GM12878 (cell line): ENCODE measurements around the gene VTA1. TPM values are rescaled to one million over a fixed set of nuclear protein-coding genes. Genes with fewer than 3 reads are reported as not detected.

Experiments
- ATAC-seq: fragments of 200-7000 bp; cut with Tn5 transposase; 3 replicates; pipeline ENCODE4 v1.9.1; 2020; ENCODE audit warnings: mild to moderate bottlenecking, moderate library complexity
- BruUV-seq: library from RNA; stranded (reverse); fragments of 400-500 nt; replicated peaks from 2 replicates; lab custom pipeline; 2021; lab: Mats Ljungman, UMichigan
- CTCF ChIA-PET: fragments of 300-600 bp; sonication (Branson Sonifier 250); formaldehyde crosslinking; extraction: SDS; loops from one replicate; lab custom pipeline; 2021; ENCODE audit warnings: inconsistent platforms; lab: Yijun Ruan, JAX
- POLR2A ChIA-PET: fragments of 350-600 bp; formaldehyde crosslinking; extraction: SDS; loops from one replicate; lab custom pipeline; 2021; ENCODE audit warnings: inconsistent platforms; lab: Charles Lee
- RAD21 ChIA-PET: fragments of 300-600 bp; sonication (Branson Sonifier 250); formaldehyde crosslinking; loops from one replicate; lab custom pipeline; 2023; ENCODE audit warnings: antibody characterized with exemption; ENCODE audit not compliant: unreplicated experiment; lab: Charles Lee
- SMC1A ChIA-PET: fragments of 300-600 bp; sonication (Branson Sonifier 250); formaldehyde crosslinking; loops from one replicate; lab custom pipeline; 2023; ENCODE audit not compliant: unreplicated experiment, uncharacterized antibody; lab: Charles Lee
- DNase-seq: peaks from one replicate; pipeline ENCODE4 v3.0.0-alpha.2; 2011; ENCODE audit warnings: low read depth, low spot score
- FAIRE-seq: peaks from 3 replicates; lab custom pipeline; 2011; peaks lifted over from hg19 to GRCh38; lab: Jason Lieb, UNC
- H2AFZ ChIP-seq: 2 replicates; pipeline ENCODE4 v1.6.0; 2011; ENCODE audit warnings: low read depth, low read length, control low read depth; ENCODE audit not compliant: control insufficient read depth
- H3K27ac ChIP-seq: 2 replicates; pipeline ENCODE4 v1.5.1; 2011; ENCODE audit warnings: control low read depth; ENCODE audit not compliant: control insufficient read depth, insufficient read depth
- H3K27me3 ChIP-seq, 2 experiments: replicated peaks in 1 of 2; 2 replicates each; pipeline versions ENCODE4 v1.6.0 to v1.6.1; 2011; ENCODE audit warnings: low read length in 1 of 2; ENCODE audit not compliant: control insufficient read depth in 2 of 2, insufficient read depth in 2 of 2
- H3K36me3 ChIP-seq, 2 experiments: 2 replicates each; pipeline ENCODE4 v1.5.1; 2011; ENCODE audit warnings: low read length in 1 of 2; ENCODE audit not compliant: control insufficient read depth in 2 of 2, insufficient read depth in 2 of 2
- H3K4me1 ChIP-seq: 2 replicates; pipeline ENCODE4 v1.6.1; 2011; ENCODE audit warnings: mild to moderate bottlenecking, low read length, moderate library complexity, mixed read lengths; ENCODE audit not compliant: control insufficient read depth, insufficient read depth
- H3K4me2 ChIP-seq: 2 replicates; pipeline ENCODE4 v1.6.0; 2011; ENCODE audit warnings: control low read depth; ENCODE audit not compliant: control insufficient read depth, insufficient read depth
- H3K4me3 ChIP-seq: fragments of 200-600 bp; sonication (generic); 2 replicates; pipeline ENCODE4 v1.5.1; 2016
- H3K79me2 ChIP-seq: 2 replicates; pipeline ENCODE4 v1.6.0; 2011; ENCODE audit warnings: low read length; ENCODE audit not compliant: control insufficient read depth, insufficient read depth
- H3K9ac ChIP-seq: 2 replicates; pipeline ENCODE4 v1.8.0; 2011; ENCODE audit warnings: low read length, control low read depth, mixed read lengths; ENCODE audit not compliant: control insufficient read depth, insufficient read depth
- H3K9me3 ChIP-seq: replicated peaks from 3 replicates; pipeline ENCODE4 v1.5.1; 2011; ENCODE audit warnings: mild to moderate bottlenecking, low read length; ENCODE audit not compliant: control insufficient read depth, insufficient read depth
- H4K20me1 ChIP-seq: 2 replicates; pipeline ENCODE4 v1.6.0; 2011; ENCODE audit not compliant: control insufficient read depth, insufficient read depth
- BCL11A ChIP-seq: IDR thresholded peaks from 2 replicates; pipeline ENCODE4 v1.6.1; 2011; ENCODE audit warnings: low read depth, low read length
- MEF2A ChIP-seq: IDR thresholded peaks from 2 replicates; pipeline ENCODE4 v1.6.1; 2011; ENCODE audit warnings: low read depth, mild to moderate bottlenecking, low read length, moderate library complexity; ENCODE audit not compliant: insufficient read depth
- NRF1 ChIP-seq: conservative IDR thresholded peaks from 2 replicates; pipeline ENCODE4 v1.6.1; 2011; ENCODE audit warnings: mild to moderate bottlenecking, low read depth, low read length, improper control_type of control experiment
- PML ChIP-seq: IDR thresholded peaks from 2 replicates; pipeline ENCODE4 v1.6.1; 2012; ENCODE audit warnings: low read length, inconsistent platforms
- SMARCA5 ChIP-seq: fragments of 450-650 bp; IDR thresholded peaks from 2 replicates; pipeline ENCODE4 v1.6.1; 2017; ENCODE audit warnings: mild to moderate bottlenecking
- TCF3 ChIP-seq: IDR thresholded peaks from 2 replicates; pipeline ENCODE4 v1.6.1; 2012; ENCODE audit warnings: low read depth, mild to moderate bottlenecking, low read length, borderline replicate concordance; ENCODE audit not compliant: insufficient read depth
- WGBS: methylation state at CpG from one replicate; pipeline ENCODE4 v1.1.6; 2016; ENCODE audit warnings: low lambda C conversion rate; ENCODE audit not compliant: insufficient replicate concordance, insufficient coverage; ENCODE audit errors: missing lambda C conversion rate; 5-methylcytosine and 5-hydroxymethylcytosine counted together
- in situ Hi-C: fragments of 300-500 bp; cut with MboI; formaldehyde crosslinking; loops from 9 replicates; pipeline ENCODE4 v1.14.3; 2018; ENCODE audit warnings: mixed read lengths
- intact Hi-C: fragments of 100-400 bp; cut with micrococcal nuclease; formaldehyde crosslinking; loops from one replicate; pipeline ENCODE4 v1.14.2; 2022; ENCODE audit not compliant: unreplicated experiment
- polyA plus RNA-seq, 11 experiments: library from polyadenylated mRNA; depleted of rRNA in 4 of 11; unstranded in 6 of 11; stranded (reverse) in 5 of 11; fragments of >200 nt; fragmentation: Nextera tagmentation in 4 of 11; fragmentation: Illumina TruSeq in 1 of 11; extraction: Ambion mirVana in 4 of 11; extraction: Trizol in 1 of 11; gene quantifications; 1 replicate in 1 of 11; 2 replicates in 10 of 11; pipeline versions ENCODE4 v1.2.1 to v1.2.3, GENCODE V29; 2011 to 2016; ENCODE audit warnings: inconsistent platforms in 2 of 11, missing spikeins in 2 of 11, low read depth in 1 of 11
- total RNA-seq, 4 experiments: library from RNA; depleted of rRNA in 3 of 4; stranded (reverse); fragments of >200 nt in 3 of 4; fragmentation: Illumina TruSeq in 1 of 4; extraction: Trizol in 1 of 4; gene quantifications; 2 replicates each; pipeline versions ENCODE4 v1.2.1 to v1.2.3, GENCODE V29; 2013 to 2021
- TF ChIP-seq, protein P1 (sequence below): fragments of 450-650 bp; IDR thresholded peaks from 2 replicates; pipeline ENCODE4 v1.6.1; 2017; ENCODE audit warnings: mild to moderate bottlenecking, moderate library complexity
- TF ChIP-seq, protein P2 (sequence below): IDR thresholded peaks from 2 replicates; pipeline ENCODE4 v1.6.1; 2012; ENCODE audit warnings: low read depth, low read length, improper control_type of control experiment
- TF ChIP-seq, protein P3 (sequence below): fragments of 150-350 bp; IDR thresholded peaks from 2 replicates; pipeline ENCODE4 v1.6.1; 2014; ENCODE audit warnings: mild to moderate bottlenecking, low read depth, low read length

The VTA1 gene
- total and polyA plus RNA-seq, 10 of the 15 experiments (the other 5 are each of a cell fraction or from before 2014, with no cell fraction given): 48.3 to 126 (median 90.7) TPM

DNA sequence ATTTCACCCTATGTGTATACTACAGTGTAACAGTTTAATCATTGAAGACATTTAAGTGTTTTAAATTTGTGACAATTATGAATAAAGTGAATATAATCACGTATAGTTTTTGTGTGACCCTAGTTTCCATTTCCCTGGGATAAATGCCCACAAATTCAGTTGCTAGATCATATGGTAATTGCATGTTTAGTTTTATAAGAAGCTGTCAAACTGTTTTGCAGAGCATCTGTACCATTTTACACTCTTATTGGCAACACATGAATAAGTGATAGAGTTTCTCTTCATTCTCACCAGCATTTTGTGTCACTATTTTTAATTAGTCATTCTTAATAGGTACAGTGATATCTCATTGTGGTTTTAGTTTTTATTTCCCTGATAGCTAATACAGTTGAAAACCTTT is 7.3 kb downstream of the VTA1 start:
- no peak overlapping the region for H3K4me2 ChIP-seq
- H3K9me3 ChIP-seq: no peaks in the 10 kb centered on the region; the same call in 2 of the 3 replicates
- no peak overlapping the region for H2AFZ ChIP-seq
- ChIA-PET RAD21 (interaction anchor here (0.6 to 1.2 kb wide), 2 partner anchors 52 to 54 kb away, joined by 3 to 4 read pairs; no protein-coding TSS in a partner anchor), CTCF (interaction anchor here (1.5 to 3.4 kb wide), 2 partner anchors 8 to 53 kb away, joined by 7 to 36 read pairs; partner anchors contain the start of genes NMBR and VTA1), SMC1A (interaction anchor here (1.1 to 3.9 kb wide), 4 partner anchors 10 to 311 kb away, joined by 3 to 22 read pairs (median 11); no protein-coding TSS in a partner anchor), POLR2A (no interaction called here)
- no peak overlapping the region for H3K27ac ChIP-seq
- H3K79me2 ChIP-seq: peaks cover 51% of the 10 kb centered on the region
- no peak for DNase-seq
- no TSS peak for BruUV-seq
- no peaks in the 10 kb centered on the region for H3K4me1 ChIP-seq
- TF ChIP-seq BCL11A: no peak
- H3K27me3 ChIP-seq: no peaks in the 10 kb centered on the region
- peaks cover 0 to 6% of the 10 kb centered on the region in 2 experiments; a peak in 1 of 4 replicates for H3K36me3 ChIP-seq
- no peak for ATAC-seq
- no peak for FAIRE-seq
- in situ Hi-C loops: no loop called here
- no peaks in the 10 kb centered on the region for H4K20me1 ChIP-seq
- WGBS: 100% methylated on average over 1 of the region's 1 CpG
- H3K4me3 ChIP-seq: no peak overlapping the region
- no peak overlapping the region for H3K9ac ChIP-seq
- intact Hi-C loops: no loop called here

DNA sequence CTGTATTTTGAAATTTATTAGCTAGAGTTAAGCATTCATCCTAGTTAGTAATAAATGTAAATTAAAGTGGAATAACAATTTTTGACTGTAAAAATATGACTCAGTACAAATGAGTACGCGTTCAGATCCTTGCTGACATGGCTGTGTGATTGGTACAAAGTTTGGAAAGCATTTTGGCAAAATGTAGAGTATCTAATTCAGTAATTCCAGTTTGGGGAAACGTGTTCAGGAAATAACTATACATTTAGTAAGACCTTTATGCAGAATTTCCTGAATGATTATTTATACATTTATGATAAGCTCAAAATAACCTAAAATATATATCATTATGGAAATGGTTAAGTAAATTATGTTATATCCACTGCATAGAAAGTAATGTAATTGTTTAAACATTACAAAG is 8.0 kb downstream of the VTA1 start:
- Histone ChIP-seq H3K36me3 (peaks cover 0 to 6% of the 10 kb centered on the region in 2 experiments; a peak in 1 of 4 replicates), H3K4me1 (no peaks in the 10 kb centered on the region), H3K9ac (no peak overlapping the region), H3K4me3 (no peak overlapping the region), H2AFZ (no peak overlapping the region), H3K27ac (no peak overlapping the region), H3K4me2 (no peak overlapping the region), H4K20me1 (no peaks in the 10 kb centered on the region), H3K9me3 (no peaks in the 10 kb centered on the region; the same call in 2 of the 3 replicates), H3K79me2 (peaks cover 51% of the 10 kb centered on the region), H3K27me3 (no peaks in the 10 kb centered on the region)
- ChIA-PET RAD21 (interaction anchor here (1.2 to 2.5 kb wide), 6 partner anchors 8 to 233 kb away, joined by 3 to 16 read pairs (median 6); partner anchors contain the start of genes NMBR and VTA1), POLR2A (interaction anchor here (0.6 kb wide), 1 partner anchor 9 kb away, joined by 3 read pairs; the partner anchor contains the start of genes NMBR and VTA1), CTCF (interaction anchor here (0.7 to 3.4 kb wide), 12 partner anchors 9 to 414 kb away, joined by 3 to 36 read pairs (median 6); partner anchors contain the start of genes NMBR and VTA1), SMC1A (interaction anchor here (1.0 to 3.9 kb wide), 7 partner anchors 8 to 232 kb away, joined by 3 to 22 read pairs (median 9); partner anchors contain the start of genes NMBR and VTA1)
- no TSS peak for BruUV-seq
- ATAC-seq (no peak), FAIRE-seq (no peak), DNase-seq (no peak)
- intact Hi-C loops (no loop called here), in situ Hi-C loops (no loop called here)
- 79% methylated on average over 3 of the region's 3 CpGs for WGBS
- TF ChIP-seq, protein P1, sequence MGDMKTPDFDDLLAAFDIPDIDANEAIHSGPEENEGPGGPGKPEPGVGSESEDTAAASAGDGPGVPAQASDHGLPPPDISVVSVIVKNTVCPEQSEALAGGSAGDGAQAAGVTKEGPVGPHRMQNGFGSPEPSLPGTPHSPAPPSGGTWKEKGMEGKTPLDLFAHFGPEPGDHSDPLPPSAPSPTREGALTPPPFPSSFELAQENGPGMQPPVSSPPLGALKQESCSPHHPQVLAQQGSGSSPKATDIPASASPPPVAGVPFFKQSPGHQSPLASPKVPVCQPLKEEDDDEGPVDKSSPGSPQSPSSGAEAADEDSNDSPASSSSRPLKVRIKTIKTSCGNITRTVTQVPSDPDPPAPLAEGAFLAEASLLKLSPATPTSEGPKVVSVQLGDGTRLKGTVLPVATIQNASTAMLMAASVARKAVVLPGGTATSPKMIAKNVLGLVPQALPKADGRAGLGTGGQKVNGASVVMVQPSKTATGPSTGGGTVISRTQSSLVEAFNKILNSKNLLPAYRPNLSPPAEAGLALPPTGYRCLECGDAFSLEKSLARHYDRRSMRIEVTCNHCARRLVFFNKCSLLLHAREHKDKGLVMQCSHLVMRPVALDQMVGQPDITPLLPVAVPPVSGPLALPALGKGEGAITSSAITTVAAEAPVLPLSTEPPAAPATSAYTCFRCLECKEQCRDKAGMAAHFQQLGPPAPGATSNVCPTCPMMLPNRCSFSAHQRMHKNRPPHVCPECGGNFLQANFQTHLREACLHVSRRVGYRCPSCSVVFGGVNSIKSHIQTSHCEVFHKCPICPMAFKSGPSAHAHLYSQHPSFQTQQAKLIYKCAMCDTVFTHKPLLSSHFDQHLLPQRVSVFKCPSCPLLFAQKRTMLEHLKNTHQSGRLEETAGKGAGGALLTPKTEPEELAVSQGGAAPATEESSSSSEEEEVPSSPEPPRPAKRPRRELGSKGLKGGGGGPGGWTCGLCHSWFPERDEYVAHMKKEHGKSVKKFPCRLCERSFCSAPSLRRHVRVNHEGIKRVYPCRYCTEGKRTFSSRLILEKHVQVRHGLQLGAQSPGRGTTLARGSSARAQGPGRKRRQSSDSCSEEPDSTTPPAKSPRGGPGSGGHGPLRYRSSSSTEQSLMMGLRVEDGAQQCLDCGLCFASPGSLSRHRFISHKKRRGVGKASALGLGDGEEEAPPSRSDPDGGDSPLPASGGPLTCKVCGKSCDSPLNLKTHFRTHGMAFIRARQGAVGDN: no peak
- no peak for TF ChIP-seq PML
- TF ChIP-seq SMARCA5: no peak
- TF ChIP-seq, protein P2, sequence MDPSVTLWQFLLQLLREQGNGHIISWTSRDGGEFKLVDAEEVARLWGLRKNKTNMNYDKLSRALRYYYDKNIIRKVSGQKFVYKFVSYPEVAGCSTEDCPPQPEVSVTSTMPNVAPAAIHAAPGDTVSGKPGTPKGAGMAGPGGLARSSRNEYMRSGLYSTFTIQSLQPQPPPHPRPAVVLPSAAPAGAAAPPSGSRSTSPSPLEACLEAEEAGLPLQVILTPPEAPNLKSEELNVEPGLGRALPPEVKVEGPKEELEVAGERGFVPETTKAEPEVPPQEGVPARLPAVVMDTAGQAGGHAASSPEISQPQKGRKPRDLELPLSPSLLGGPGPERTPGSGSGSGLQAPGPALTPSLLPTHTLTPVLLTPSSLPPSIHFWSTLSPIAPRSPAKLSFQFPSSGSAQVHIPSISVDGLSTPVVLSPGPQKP: no peak
- no peak for TF ChIP-seq NRF1
- TF ChIP-seq, protein P3, sequence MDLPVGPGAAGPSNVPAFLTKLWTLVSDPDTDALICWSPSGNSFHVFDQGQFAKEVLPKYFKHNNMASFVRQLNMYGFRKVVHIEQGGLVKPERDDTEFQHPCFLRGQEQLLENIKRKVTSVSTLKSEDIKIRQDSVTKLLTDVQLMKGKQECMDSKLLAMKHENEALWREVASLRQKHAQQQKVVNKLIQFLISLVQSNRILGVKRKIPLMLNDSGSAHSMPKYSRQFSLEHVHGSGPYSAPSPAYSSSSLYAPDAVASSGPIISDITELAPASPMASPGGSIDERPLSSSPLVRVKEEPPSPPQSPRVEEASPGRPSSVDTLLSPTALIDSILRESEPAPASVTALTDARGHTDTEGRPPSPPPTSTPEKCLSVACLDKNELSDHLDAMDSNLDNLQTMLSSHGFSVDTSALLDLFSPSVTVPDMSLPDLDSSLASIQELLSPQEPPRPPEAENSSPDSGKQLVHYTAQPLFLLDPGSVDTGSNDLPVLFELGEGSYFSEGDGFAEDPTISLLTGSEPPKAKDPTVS: no peak
- TF ChIP-seq MEF2A: no peak
- no peak for TF ChIP-seq TCF3
